GM21528 (cell line): ENCODE data around the gene FARP2.

ENCODE experiments used
- ATAC-seq: cut with Tn5 transposase; IDR thresholded peaks from one replicate; pipeline ENCODE4 v1.9.1; 2021; ENCODE audit warnings: mild to moderate bottlenecking, moderate library complexity; ENCODE audit not compliant: unreplicated experiment, low FRiP score

FARP2 gene

DNA sequence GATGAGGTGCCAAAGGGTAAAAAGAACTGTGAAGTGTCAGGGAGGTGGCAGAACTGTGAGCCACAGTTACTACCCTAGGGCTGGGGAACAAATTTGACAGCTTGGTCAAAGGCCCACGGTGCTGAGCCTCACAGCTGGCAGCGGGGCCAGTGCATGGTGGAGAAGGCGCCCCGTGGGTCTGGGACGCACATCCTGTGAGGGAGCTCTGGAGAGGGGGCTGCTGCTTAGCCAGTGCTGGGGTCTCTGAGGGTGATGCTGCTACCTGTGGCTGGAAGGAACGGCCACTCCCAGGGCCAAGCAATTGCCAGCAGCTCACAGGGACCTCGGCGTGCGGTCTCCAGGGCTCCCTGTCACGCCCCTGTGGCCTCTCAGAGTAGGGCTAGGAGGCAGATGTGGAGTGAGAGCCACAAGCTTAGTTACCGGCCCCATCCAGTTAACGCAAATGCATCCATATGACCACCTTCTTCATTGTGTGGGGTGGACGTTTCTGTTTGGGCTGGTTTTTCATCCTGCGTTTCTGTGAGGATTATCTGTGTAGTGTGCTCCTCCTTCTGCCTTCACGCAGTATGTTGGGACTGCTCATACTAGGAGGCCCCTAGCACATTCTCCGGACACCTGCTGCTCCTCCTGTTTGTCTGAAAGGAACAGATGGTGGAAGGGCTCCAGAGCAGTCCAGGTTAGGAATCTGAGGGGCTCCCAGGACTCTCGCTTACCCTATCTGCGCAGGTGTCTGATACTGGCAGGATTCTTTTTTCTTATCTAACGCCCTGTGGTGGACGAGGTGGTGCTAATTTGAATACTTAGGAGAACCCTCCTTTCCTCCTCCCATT is 126.3 kb downstream of the FARP2 start:
- ATAC-seq = no peak

DNA sequence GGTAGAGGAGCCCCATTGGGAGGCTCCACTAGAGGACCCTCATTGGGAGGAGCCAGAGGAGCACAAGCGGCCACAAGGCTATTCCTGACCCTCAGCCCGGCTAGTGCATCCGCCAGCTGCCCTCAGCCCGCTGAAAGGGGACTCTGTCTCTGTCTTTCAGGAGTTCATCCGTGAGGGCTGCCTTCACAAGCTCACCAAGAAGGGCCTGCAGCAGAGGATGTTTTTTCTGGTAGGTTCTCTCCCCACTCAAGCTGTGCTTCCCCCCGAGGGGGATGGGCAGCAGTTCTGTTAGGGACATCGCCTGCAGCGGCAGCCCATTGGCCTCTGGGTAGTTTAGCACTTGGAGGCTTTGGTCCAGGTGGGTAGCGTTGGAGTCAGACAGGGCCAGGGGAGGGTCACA is 127.2 kb downstream of the FARP2 start:
- ATAC-seq = no peak

DNA sequence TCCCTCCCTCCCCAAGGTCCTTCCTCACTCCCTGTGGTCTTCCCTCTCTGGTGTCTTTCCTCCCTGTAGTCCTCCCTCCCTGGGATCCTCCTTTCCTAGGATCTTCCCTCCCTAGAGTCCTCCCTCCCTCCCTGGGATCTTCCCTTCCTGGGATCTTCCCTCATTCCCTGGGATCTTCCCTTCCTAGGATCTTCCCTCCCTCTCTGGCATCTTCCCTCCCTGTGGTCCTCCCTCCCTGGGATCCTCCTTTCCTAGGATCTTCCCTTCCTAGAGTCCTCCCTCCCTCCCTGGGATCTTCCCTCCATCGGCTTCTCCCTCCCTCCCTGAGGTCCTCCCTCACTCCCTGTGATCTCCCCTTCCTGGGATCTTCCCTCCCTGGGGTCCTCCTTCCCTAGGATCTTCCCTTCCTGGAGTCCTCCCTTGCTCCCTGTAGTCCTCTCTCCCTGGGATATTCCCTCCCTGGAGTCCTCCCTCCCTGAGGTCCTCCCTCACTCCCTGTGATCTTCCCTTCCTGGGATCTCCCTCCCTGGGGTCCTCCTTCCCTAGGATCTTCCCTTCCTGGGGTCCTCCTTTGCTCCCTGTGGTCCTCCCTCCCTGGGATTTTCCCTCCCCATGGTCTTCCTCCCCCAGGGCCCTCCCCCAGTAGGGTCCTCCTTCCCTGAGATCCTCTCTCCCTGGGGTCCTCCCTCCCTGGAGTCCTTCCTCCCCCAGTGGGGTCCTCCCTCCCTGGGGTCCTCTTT is 129.3 kb downstream of the FARP2 start:
- no peak for ATAC-seq

DNA sequence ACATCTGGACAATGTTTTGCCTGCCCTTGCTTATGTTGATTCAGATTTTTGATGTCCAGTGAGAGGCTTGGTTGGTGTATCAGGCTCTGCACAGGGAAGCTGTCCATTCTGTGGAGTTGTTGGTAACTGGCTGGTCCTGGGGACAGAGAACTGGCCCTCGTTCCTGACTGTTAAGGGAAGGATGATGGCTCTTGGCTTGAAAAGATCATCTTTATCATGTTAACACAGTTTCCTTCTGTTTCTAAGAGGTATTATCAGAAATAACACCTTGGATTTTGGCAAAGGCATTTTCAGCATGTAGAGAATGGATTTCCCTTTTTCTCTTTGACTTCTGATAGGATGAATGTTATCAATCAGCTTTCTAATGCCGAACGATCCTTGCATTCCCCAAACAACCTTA is 133.0 kb downstream of the FARP2 start:
- no peak for ATAC-seq

DNA sequence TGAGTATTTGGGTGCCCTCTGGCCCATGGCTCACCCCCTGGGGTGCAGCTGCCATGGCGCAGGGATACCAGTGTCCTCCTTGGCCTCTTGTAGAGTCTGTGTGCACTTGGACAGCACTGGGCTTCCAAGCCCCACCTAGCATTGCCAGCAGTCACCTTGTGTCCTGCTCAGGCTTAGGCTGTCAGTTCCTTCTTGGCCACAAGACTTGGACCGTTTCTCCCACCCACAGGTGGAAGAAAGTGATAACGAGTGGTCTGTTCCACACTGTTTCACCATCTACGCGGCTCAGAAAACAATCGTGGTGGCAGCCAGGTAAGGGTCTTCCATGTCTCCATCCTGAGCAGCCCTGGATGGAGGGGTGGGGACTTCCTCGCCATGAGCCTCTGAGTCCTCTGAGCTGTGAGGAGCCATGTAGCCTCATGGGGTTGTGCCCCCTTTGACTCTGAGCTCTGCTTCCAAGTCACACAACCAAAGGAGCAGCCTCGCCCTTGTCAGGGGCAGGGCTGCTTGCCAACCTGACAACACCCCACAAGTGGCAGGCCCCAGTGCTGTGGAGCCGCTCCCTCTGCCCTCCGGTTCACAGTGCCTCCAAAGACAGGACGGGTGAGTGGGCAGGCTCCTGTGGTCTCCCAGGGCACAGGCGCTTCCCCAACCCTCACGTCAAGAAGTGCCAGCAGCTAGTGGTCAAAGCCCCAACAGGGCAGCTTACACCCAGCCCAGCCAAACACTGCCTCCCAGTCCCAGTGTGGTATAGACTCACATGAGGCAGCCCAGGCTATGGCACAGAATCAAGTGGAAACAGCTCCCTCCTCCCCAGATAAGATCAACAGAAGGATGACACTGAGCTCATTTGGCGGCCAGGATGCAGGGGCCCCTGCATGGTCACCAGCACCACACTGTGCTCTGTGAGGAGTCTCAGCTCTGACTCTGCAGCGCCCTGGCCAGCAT is 133.9 kb downstream of the FARP2 start:
- no peak for ATAC-seq

DNA sequence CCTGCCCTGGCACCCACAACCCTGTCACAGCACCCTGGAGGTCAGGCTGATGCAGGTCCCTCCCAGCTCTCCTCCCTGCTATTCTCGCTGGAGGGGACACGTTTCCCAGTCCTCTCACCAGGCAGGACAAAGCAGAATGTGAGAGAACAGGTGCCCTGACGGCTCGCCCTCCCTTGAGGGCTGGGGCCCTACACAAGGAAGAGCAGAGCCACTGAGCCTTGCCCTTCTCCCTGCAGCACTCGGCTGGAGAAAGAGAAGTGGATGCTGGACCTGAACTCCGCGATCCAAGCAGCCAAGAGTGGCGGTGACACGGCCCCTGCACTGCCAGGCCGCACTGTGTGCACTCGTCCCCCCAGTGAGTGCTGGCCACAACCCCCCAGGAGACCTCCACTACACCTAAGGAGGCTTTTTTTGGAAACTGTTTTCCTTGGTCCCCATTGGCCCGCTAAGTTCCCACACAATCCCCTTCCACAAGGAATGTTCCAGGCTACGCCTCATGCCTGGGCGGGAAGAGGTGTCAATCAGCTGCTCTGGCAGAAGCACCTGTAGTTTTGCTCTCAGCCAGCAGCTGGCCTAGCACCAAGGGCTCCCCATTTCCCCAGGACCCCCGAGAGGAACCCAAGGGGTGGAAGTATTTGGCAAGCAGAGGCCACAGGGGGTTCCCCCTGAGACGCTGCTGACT is 134.9 kb downstream of the FARP2 start:
- no peak for ATAC-seq

DNA sequence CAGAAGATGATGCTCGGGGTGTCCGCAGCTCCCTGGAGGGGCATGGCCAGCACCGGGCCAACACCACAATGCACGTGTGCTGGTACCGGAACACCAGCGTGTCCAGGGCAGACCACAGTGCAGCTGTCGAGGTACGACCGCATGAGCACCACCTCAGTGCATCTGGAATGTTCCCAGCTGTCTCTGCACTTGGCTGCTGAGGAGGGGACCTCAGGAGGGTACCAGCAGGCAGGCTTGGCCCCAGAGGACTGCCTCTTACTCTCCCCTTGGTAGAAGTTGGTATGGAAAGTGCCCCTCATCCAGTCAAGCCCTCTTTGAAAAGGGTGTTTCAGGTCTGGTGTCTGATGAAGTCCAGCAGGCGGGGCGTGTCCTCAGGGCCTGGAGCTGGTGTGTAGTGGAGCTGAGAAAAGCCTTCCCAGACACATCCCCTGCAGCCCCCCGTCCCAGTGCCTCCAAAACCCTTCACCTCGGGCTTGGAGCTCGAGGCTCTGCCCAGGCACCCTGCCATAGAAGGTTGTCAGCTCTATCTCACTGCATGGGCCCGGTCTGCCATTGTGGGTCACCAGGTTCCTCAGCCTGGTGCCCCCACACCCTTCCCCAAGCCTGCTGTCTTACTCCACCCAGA is 135.6 kb downstream of the FARP2 start:
- ATAC-seq = no peak

DNA sequence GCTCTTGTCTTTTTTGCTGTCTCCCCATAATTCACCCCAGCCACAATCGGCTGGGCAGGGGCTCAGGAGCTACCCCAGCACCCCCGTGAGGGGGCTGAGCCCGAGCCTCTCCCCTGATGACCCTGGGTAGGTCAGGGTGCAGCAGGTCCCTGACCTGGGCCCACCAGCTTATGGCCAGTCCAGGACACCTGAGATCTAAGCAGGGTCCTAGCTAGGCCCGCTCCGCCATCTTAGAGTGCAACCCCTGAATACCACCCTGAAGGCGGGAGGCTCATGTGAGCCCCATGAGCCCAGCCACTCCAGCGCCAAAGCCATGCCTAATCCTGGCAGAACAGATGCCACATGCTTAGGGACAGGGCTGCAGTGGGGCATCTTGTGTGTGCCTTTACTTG is 136.1 kb downstream of the FARP2 start:
- no peak for ATAC-seq

DNA sequence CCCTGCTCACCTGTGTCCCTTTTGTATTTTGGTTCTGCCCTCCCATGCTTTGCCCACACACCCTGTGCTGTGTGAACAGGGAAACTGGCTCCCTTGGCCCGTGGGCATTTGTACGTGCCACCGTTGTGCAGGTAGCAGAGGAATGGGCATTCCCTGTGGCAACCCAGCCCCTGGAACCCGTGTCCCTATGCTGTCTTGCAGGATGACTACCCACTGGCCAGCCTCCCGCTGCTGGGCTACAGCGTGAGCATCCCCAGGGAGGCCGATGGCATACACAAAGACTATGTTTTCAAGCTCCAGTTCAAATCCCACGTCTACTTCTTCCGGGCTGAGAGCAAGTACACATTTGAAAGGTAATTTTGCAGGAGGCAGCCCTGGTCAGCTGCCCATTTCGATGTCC is 137.0 kb downstream of the FARP2 start:
- ATAC-seq = no peak

DNA sequence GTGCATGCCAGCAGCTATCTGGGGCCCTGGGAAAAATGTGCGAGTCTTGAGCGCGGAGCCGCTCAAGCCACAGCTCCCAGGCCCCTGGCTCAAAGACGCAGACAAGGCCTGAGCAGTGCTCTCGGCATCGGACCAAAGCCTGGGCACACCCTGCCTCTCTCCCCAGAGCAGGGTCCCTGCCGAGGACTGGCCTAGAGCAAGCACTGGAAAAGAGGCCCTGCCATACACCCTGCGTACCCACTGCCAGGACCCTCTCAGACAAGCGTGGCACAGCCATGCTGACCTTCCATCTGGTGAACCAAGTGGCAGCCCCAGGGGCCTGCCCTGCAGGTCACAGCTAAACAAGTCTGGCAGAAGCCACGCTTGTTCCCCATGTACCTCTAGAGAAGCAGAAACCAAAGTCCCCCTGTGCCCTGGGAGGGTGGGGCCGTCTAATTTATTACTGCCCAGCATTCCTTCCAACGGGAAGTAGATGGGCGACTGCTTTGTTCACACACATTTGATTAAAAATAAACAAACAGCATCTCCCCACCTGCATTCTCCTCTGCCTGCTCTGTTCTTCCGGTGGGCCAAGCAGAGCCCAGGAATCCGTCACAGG is 138.3 kb downstream of the FARP2 start:
- ATAC-seq = no peak

DNA sequence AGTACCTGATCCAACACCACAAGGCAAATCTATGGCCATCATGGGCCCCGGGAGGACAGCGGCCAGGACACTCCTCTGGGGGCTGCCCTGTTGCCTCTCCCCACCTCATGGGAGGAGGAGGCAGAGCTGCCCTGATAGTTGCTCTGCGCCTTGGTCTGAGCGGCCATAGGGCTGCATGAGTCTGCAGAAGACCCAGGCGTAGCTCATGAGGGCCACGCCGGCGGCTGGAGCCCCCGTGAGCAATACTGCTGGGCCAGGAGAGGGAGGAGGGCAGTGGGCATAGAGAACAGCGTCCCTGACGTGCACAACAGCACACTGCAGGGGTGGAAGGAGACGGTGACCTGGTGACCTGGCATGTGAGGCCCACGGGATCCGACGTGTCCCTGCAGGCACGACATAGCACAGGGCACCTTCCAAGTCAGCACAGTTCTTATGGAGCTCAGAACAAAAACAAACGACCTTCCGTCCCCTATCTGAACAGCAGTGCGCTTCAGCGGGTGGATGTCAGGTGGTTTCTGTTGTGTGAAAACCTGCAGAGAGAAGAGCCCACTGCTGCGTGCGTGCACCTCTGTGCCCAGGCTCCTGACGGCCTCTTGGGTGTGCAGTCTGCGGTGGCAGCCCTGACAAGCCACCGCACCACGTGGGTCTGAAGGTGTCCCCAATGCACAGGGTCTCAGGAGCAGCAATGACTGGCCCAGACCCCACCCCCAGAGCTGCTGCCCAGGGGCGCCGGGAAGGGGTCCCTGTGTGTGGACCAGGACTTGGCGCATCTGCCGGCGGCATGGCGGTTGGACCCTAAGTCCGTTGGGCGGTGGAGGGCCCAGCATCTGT is 139.3 kb downstream of the FARP2 start:
- no peak for ATAC-seq

DNA sequence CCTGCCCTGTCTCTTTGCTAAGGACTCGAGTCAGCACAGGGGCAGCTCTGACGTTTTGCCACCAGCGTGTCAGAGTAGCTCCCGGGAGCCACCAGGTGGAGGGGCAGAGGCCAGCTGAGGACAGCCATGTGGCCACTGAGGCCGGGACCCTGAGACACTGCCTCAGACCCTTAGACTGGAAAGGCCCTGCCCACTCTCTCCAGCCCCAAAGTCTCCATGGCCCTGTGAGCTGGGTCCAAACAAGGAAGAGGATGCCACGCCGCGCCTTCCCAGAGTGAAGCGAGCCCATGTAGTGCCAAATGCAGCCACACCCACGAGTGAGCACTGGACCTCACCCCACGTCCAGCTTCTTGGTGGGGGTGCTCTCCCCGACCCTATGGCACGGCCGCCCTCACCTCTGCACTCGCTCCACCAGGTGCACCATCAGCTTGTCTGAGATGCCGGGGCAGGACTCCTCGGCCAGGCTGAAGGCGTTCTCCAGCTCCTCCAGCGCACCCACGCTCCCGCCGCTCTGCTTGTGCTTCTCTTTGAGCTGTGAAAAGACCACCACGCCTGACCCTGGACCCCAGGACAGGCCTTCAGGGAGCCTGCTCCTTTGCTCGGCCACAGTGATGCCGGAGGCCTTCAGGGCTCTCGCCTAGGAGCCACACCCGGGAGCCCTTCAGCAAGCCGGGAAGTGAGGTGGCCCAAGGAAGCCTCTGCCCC is 140.1 kb downstream of the FARP2 start:
- no peak for ATAC-seq

DNA sequence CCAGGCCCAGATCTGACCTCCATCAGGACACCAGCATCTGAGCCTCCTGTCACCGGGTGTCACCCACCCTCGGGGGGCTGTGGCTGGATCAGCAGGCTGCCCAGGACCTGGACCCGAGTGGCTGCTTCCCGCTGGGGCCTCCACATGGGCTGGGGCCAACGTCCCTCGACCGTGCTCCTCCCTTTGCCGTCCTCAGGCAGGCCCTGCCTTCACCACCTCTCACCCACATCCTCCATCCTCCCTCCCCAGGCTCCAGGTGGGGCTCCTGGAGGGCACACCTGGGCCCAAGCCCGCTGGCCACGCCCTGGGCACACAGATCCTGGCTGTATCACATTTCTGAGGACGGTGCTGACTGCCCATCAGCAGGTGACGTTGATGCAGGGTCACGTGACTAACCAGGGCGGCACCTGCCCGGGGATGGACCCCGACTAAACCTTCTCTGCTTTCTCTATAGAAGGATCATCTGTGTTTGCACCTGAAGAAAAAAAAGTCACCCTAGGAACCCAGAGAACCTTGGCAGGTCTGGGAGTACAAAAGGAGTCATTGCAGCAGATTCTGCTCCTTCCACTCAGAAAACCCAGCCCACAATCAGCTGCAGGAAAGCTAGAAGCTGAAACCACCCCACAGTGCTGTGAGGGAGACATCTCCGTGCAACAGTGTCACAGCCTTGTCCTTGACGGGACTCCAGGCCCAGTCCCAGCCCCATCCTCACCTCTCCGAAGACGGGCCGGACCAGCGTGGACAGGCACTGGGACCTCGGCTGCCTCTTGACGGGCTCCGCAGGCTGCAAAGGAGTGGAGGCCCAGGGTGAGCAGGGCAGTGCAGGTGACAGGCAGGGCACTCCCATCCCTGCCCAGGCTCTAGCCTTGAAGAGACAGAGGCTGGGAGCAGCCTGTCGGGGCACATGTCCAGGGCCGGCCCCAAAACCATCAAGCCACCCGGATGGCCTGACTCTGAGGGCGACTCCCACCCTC is 141.1 kb downstream of the FARP2 start:
- no peak for ATAC-seq

DNA sequence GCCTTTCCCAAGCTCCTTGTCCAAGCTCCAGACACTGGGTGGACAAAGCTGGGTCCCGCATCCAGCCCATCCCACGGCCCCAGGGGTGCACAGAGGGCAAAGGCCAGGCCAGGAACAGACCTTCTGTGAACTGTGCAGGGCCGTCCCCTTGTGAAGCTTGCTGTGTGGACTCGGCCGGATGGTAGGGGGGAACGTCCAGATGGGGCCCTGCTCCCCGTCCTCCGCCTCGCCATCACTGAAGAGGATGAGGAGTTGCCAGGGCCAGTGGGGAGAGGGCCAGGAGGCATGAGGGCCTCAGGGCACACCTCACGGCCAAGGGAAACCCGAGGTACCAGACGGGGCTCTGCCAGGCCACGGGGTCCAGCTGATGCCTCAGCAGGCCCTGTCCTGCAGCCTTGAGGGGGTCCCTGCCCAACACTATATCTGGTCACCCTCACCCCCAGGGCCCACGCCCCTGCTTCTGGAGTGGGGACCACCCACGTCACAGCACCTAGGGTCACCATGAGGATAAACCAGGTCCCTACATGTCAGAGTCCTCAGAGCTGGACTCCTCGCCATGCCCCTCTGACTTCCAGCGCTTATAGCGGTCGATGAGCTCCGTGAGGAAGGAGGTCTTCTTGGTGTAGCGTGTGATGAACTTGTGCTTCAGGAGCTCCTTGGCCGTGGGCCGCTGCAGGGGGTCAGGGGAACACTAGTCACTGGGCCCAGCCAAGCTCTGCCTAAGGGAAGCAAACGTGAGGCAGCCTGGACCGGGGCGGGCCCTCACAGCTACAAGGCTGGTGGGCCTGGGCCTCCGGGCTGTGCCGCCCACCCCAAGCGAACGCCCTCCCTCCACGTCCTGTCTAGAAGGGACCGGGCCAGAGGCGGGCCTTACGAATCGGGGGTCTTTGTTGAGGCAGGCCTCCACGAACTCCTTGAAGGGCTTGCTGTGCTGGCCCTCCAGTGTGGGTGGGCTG is 142.3 kb downstream of the FARP2 start:
- ATAC-seq = no peak

DNA sequence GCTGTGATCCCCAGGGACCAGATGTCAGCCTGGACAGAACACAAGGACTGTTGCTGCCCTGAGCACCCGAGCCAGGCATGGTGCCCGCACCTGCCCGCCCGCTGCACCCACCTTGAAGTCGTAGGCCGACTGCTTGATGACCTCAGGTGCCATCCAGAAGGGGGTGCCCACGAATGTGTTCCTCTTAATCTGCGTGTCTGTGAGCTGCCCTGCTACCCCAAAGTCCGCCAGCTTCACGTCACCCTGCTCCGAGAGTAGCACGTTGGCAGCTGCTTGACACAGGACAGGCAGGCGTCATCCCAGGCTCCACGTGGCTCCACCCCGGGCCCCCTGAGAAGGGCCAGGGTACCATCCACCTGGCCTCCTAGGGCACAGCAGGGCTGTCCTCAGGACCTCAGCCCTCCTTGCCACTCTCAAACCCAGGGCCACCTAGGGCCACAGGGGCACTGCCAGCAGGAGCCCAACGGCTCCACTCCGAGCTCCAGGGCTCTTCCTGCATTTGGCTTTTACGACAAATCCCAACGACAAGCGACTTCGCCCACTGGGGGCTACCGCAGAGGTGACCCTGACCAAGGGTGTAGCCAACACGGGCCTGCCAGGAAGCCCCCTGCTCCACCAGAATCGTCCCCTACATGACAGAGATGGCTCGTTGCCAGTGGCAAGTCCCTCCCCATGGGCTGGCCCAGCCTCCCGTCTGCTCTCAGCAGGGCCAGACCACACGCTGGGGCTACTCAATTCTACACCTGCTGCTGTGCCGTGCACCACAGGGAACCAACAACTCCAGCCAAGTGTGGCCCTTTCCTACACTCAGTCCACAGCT is 143.3 kb downstream of the FARP2 start:
- ATAC-seq = no peak
